ENCODE data around the gene COL1A1.

DNA sequence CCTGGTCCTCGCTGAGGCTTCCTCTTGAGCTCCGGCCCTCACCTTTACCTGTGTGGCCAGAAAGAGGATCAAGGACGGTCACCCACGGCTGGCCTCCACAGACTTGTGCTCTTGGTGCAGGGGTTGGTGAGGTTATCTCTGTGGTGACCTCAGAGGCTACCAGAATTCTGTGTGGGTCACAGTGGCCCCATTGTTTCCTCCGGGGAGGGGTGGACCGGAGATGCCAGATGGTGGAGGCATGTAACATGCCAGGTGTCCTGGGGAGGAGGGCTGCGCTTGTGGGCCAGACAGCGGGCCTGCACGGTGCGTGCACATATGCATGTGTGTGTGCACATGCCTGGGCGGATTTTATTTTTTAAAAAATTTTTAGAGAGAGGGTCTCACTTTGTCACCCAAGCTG is 29.3 kb downstream of the COL1A1 start:
- TF ChIP-seq, protein P1, sequence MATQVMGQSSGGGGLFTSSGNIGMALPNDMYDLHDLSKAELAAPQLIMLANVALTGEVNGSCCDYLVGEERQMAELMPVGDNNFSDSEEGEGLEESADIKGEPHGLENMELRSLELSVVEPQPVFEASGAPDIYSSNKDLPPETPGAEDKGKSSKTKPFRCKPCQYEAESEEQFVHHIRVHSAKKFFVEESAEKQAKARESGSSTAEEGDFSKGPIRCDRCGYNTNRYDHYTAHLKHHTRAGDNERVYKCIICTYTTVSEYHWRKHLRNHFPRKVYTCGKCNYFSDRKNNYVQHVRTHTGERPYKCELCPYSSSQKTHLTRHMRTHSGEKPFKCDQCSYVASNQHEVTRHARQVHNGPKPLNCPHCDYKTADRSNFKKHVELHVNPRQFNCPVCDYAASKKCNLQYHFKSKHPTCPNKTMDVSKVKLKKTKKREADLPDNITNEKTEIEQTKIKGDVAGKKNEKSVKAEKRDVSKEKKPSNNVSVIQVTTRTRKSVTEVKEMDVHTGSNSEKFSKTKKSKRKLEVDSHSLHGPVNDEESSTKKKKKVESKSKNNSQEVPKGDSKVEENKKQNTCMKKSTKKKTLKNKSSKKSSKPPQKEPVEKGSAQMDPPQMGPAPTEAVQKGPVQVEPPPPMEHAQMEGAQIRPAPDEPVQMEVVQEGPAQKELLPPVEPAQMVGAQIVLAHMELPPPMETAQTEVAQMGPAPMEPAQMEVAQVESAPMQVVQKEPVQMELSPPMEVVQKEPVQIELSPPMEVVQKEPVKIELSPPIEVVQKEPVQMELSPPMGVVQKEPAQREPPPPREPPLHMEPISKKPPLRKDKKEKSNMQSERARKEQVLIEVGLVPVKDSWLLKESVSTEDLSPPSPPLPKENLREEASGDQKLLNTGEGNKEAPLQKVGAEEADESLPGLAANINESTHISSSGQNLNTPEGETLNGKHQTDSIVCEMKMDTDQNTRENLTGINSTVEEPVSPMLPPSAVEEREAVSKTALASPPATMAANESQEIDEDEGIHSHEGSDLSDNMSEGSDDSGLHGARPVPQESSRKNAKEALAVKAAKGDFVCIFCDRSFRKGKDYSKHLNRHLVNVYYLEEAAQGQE (IDR thresholded peaks at IDR 0.05; ENCODE audit: low read depth) = no peak
- TF ChIP-seq EP300 (IDR thresholded peaks at IDR 0.05; ENCODE audit: borderline replicate concordance) = no peak
- TF ChIP-seq TCF12 (IDR thresholded peaks at IDR 0.05; ENCODE audit: low read depth) = no peak
- TF ChIP-seq NFIC (IDR thresholded peaks at IDR 0.05) = no peak
- TF ChIP-seq CEBPB (IDR thresholded peaks at IDR 0.05) = no peak
- TF ChIP-seq RAD21 (IDR thresholded peaks at IDR 0.05; ENCODE audit: low read depth) = no peak
- TF ChIP-seq, protein P2, sequence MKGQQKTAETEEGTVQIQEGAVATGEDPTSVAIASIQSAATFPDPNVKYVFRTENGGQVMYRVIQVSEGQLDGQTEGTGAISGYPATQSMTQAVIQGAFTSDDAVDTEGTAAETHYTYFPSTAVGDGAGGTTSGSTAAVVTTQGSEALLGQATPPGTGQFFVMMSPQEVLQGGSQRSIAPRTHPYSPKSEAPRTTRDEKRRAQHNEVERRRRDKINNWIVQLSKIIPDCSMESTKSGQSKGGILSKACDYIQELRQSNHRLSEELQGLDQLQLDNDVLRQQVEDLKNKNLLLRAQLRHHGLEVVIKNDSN (IDR thresholded peaks at IDR 0.05) = no peak
- no peak for TF ChIP-seq YY1 (IDR thresholded peaks at IDR 0.05; ENCODE audit: low read depth)
- TF ChIP-seq, protein P3, sequence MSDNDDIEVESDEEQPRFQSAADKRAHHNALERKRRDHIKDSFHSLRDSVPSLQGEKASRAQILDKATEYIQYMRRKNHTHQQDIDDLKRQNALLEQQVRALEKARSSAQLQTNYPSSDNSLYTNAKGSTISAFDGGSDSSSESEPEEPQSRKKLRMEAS (IDR thresholded peaks at IDR 0.05) = no peak
- TF ChIP-seq TAF1 (IDR thresholded peaks at IDR 0.05; ENCODE audit: low read depth) = no peak
